GM21619 (cell line): Measurements from ENCODE around the gene BIRC6.
"Not testable (repeated sequence)": the region's sequence is repeated elsewhere in the genome, so short reads cannot be mapped to it uniquely, and the experiment has no call there.

Experiments used
- ATAC-seq: cut with Tn5 transposase; IDR thresholded peaks from one replicate; pipeline ENCODE4 v1.9.1; 2021; ENCODE audit not compliant: unreplicated experiment

Gene BIRC6

GRCh38 chr2:32502941-32503340, 146.1 kb downstream of the BIRC6 start:
- no peak for ATAC-seq

GRCh38 chr2:32504877-32505478, 148.2 kb downstream of the BIRC6 start:
- no peak for ATAC-seq

GRCh38 chr2:32506446-32506845, 149.6 kb downstream of the BIRC6 start:
- no peak for ATAC-seq

GRCh38 chr2:32514946-32515345, 158.1 kb downstream of the BIRC6 start:
- ATAC-seq: no peak

DNA sequence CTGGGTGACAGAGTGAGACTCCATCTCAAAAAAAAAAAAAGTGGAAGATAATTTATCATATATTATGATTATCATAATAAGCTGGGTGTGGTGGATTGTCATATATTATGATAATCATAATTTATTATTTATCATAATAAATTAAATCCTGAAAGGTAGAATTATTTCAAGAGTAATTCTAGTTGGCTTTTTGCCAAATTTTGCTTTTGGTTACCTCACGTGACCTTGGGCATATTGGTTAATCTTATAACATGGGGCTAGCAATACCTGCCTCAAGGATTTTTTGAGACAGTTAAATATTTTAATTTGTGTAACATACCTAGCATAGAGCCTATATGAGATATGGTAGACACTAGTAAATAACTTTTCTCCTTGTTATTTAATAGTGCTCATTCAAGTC, 159.7 kb downstream of the BIRC6 start:
- ATAC-seq: no peak

DNA sequence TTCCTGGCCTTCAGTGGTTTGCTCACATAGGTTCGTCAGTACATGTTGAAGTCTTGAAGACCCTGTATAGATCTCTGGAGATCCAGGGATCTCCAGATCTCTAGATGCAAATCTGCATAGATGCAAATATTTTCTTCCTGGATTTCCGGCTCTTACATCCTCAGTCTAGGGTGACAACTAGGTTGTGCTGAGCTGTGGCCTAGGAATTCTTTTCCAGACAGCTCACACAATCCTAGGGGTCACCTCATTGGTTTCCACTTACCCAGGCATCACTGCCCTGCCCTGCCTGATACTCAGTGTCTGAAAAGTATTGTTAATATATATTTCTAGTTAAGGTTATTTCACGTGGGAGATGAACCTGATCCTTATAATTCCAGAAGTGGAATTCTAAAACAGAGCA, 165.9 kb downstream of the BIRC6 start:
- ATAC-seq: no peak

GRCh38 chr2:32523686-32524085, 166.9 kb downstream of the BIRC6 start:
- no peak for ATAC-seq

- no peak for ATAC-seq
Measured at GRCh38 chr2:32532341-32532740, 175.5 kb downstream of the BIRC6 start.

DNA sequence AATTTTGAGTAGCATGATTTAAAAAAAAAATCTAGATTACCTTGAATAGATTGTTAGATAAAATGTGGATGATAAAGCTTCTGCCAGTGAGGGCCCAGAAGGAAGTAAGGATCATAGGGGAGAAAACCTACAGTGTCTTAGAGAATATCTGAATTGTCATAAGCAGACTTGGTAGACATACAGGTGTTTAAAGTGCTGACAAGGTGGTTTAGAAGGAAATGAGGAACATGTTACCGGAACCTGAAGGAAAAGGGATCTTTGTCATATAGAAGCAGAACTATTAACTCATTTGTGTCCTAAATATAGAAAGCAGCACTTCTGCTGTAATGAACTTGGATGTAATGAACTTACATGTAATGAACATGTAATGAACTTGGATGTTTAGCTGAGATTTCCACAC, 176.1 kb downstream of the BIRC6 start:
- ATAC-seq: no peak

GRCh38 chr2:32534831-32535230, 178.0 kb downstream of the BIRC6 start:
- ATAC-seq: no peak

DNA sequence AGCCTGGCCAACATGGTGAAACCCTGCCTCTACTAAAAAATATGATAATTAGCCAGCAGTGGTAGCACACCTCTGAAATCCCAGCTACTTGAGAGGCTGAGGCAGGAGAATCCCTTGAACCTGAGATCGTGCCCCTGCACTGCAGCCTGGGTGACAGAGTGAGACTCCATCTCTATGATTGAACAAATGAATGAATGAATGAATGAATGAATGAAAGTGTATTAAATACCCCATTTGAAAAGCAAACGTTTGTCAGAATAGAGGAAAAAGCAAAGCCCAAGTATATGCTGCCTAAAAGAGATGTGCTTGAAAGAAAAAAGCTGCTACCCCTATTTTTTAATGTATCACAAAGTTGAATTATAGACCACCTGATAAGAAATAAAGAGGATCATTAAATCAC, 181.9 kb downstream of the BIRC6 start:
- no peak for ATAC-seq

DNA sequence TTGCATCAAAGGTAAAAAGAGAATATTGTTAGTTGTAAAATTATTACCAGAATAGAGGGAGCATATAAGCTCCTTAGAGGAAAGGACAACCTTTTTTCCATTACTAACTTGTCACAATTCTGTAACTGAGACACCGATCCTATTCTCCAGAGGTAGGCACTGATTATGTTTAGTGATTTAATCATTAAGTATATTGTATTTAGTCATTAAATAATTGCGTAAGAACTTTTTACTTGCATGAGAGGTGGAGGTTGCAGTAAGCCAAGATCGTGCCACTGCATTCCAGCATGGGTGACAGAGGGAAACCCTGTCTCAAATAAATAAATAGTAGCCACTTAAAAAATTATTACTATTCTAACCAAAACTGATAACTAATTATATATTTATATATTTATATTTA, 195.7 kb downstream of the BIRC6 start:
- not testable (repeated sequence) for ATAC-seq

GRCh38 chr2:32553829-32554432, 197.1 kb downstream of the BIRC6 start:
- ATAC-seq: peak; percentile 93

DNA sequence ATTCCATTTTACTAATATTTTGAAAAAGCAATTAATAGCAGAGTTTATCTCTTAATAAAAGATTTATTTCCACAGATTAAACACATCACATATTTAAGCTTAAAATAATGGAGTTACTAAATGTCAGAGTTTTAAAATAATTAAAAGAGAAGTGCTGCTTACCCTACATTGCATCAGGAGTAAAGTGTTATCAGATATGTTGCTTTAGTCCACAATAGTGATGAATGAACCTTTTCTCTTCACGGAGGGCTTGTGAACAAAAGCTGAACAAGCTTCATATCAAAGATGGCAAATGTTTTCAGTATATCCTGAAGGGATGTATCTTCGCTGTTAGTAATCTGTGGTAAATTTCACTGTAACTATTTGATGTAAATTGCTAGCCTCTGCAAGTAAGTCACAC, 201.7 kb downstream of the BIRC6 start:
- ATAC-seq: no peak

GRCh38 chr2:32559136-32559535, 202.3 kb downstream of the BIRC6 start:
- ATAC-seq: no peak

GRCh38 chr2:32562906-32563305, 206.1 kb downstream of the BIRC6 start:
- no peak for ATAC-seq

- no peak for ATAC-seq
Measured at GRCh38 chr2:32564417-32565035, 207.7 kb downstream of the BIRC6 start.

GRCh38 chr2:32565902-32566301, 209.1 kb downstream of the BIRC6 start:
- no peak for ATAC-seq

DNA sequence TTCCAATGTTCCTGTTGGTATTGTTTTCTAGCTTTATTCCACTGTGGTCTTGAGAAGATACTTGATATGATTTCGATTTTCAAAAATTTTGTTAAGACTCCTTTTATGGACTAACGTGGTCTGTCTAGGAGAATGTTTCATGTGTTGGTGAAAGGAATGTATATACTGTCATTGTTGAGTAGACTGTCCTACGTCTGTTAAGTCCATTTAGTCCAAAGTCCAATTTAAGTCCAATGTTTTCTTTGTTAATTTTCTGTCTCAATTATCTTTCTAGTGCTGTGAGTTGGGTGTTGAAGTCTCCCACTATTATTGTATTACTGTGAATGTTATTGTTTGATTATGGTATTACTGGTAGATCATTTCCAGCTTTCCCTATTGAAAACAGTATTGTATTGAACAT, 215.2 kb downstream of the BIRC6 start:
- ATAC-seq: no peak

DNA sequence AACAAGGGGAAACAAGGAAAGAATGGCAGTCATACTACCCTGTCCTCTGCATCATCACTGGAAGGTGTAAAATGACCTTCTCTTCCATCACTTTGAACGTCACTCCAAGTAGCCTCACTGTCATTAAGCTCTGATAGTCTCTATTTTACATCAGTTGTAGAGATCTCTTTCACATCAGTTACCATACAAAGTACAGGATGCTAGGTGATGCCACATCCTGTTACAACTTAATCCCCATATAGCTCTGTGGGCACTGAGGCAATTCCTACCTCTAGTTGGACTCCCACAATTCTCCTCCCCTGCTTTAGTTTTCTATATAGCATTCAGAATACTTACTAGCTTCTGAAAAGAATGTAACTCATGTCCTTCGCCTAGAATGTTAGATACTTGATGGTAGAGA, 215.9 kb downstream of the BIRC6 start:
- ATAC-seq: no peak

- peak; percentile 81 for ATAC-seq
Measured at GRCh38 chr2:32591669-32592463, 235.0 kb downstream of the BIRC6 start.

GRCh38 chr2:32594573-32594972, 237.8 kb downstream of the BIRC6 start:
- ATAC-seq: no peak
